Keratinocyte (primary cell): ENCODE data around the gene FBN2.

Experiments used
- CTCF ChIP-seq, 3 experiments: IDR thresholded peaks in 1 of 3; conservative IDR thresholded peaks in 1 of 3; optimal IDR thresholded peaks in 1 of 3; 2 replicates in 2 of 3; 3 replicates in 1 of 3; pipeline versions ENCODE3 to v1.5.1; 2011; ENCODE audit warnings: low read length in 3 of 3, mild to moderate bottlenecking in 3 of 3, moderate library complexity in 2 of 3, control low read depth in 1 of 3, inconsistent platforms in 1 of 3; ENCODE audit not compliant: insufficient read depth in 2 of 3; ENCODE audit errors: extremely low read depth in 1 of 3
- EZH2 ChIP-seq: IDR thresholded peaks from one replicate; pipeline ENCODE4 v1.6.1; 2012; ENCODE audit warnings: inconsistent platforms, mild to moderate bottlenecking, low read length, moderate library complexity

- no peak for TF ChIP-seq EZH2
- no peak for TF ChIP-seq CTCF (optimal IDR thresholded peaks at IDR 0.05 in 1 of 3, IDR thresholded peaks at IDR 0.05 in 1 of 3, conservative IDR thresholded peaks at IDR 0.05 in 1 of 3; ENCODE audit: extremely low read depth in 1 of 3, insufficient read depth in 2 of 3, low read length in 3 of 3)
Measured at GRCh38 chr5:128412145-128412930, 125.7 kb downstream of the FBN2 start.
